Measurements from ENCODE around the gene CSPG5. TPM values are rescaled to one million over a fixed set of nuclear protein-coding genes. Genes with fewer than 3 reads are reported as not detected.
A peak's percentile ranks its signal among the peaks of the same experiment; 100 is the strongest.

Gene CSPG5
- polyA plus RNA-seq, 2 donors: 0.12 to 0.40 TPM

GRCh38 chr3:47590216-47590615 is 11.6 kb upstream of the CSPG5 start:
- H3K27me3 ChIP-seq (ENCODE audit: control insufficient read depth in 1 of 2, insufficient read depth in 2 of 2, low read length in 2 of 2): no peaks in the 10 kb centered on the region
- H3K27ac ChIP-seq (ENCODE audit: low read depth in 2 of 2, low read length in 1 of 2): no peak overlapping the region
- WGBS, 2 donors: 88 to 90% methylated on average over 2 of the region's 2 CpGs
- no peaks in the 10 kb centered on the region for H3K4me1 ChIP-seq (ENCODE audit: control insufficient read depth in 2 of 2, insufficient read depth in 2 of 2, low read length in 1 of 2)
- H3K36me3 ChIP-seq (ENCODE audit: control insufficient read depth in 2 of 2, insufficient read depth in 2 of 2, low read length in 1 of 2): peaks cover 4 to 18% of the 10 kb centered on the region in 2 donors
- H3K9me3 ChIP-seq (ENCODE audit: control insufficient read depth in 2 of 2, insufficient read depth in 1 of 2, low read depth in 1 of 2, low read length in 1 of 2): no peaks in the 10 kb centered on the region
- H3K4me3 ChIP-seq (ENCODE audit: low read depth in 1 of 2, low read length in 2 of 2): no peak overlapping the region

GRCh38 chr3:47588587-47588986 is 9.9 kb upstream of the CSPG5 start:
- H3K4me3 ChIP-seq (ENCODE audit: low read depth in 1 of 2, low read length in 2 of 2): no peak overlapping the region
- H3K27me3 ChIP-seq (ENCODE audit: control insufficient read depth in 1 of 2, insufficient read depth in 2 of 2, low read length in 2 of 2): no peaks in the 10 kb centered on the region
- H3K27ac ChIP-seq (ENCODE audit: low read depth in 2 of 2, low read length in 1 of 2): no peak overlapping the region
- peaks cover 4 to 19% of the 10 kb centered on the region in 2 donors for H3K36me3 ChIP-seq (ENCODE audit: control insufficient read depth in 2 of 2, insufficient read depth in 2 of 2, low read length in 1 of 2)
- H3K9me3 ChIP-seq (ENCODE audit: control insufficient read depth in 2 of 2, insufficient read depth in 1 of 2, low read depth in 1 of 2, low read length in 1 of 2): no peaks in the 10 kb centered on the region
- 90 to 91% methylated on average over 4 of the region's 4 CpGs for WGBS, 2 donors
- H3K4me1 ChIP-seq (ENCODE audit: control insufficient read depth in 2 of 2, insufficient read depth in 2 of 2, low read length in 1 of 2): no peaks in the 10 kb centered on the region

- Histone ChIP-seq H3K36me3 (ENCODE audit: control insufficient read depth in 2 of 2, insufficient read depth in 2 of 2, low read length in 1 of 2) (peaks cover 4 to 19% of the 10 kb centered on the region in 2 donors), H3K4me3 (ENCODE audit: low read depth in 1 of 2, low read length in 2 of 2) (no peak overlapping the region), H3K9me3 (ENCODE audit: control insufficient read depth in 2 of 2, insufficient read depth in 1 of 2, low read depth in 1 of 2, low read length in 1 of 2) (no peaks in the 10 kb centered on the region), H3K4me1 (ENCODE audit: control insufficient read depth in 2 of 2, insufficient read depth in 2 of 2, low read length in 1 of 2) (no peaks in the 10 kb centered on the region), H3K27me3 (ENCODE audit: control insufficient read depth in 1 of 2, insufficient read depth in 2 of 2, low read length in 2 of 2) (no peaks in the 10 kb centered on the region), H3K27ac (ENCODE audit: low read depth in 2 of 2, low read length in 1 of 2) (no peak overlapping the region)
- WGBS, 2 donors: 93 to 94% methylated on average over 7 of the region's 7 CpGs
Observed at GRCh38 chr3:47588053-47588452, 9.4 kb upstream of the CSPG5 start.

- Histone ChIP-seq H3K27me3 (ENCODE audit: control insufficient read depth in 1 of 2, insufficient read depth in 2 of 2, low read length in 2 of 2) (no peaks in the 10 kb centered on the region), H3K4me1 (ENCODE audit: control insufficient read depth in 2 of 2, insufficient read depth in 2 of 2, low read length in 1 of 2) (no peaks in the 10 kb centered on the region), H3K4me3 (ENCODE audit: low read depth in 1 of 2, low read length in 2 of 2) (no peak overlapping the region), H3K27ac (ENCODE audit: low read depth in 2 of 2, low read length in 1 of 2) (no peak overlapping the region), H3K9me3 (ENCODE audit: control insufficient read depth in 2 of 2, insufficient read depth in 1 of 2, low read depth in 1 of 2, low read length in 1 of 2) (no peaks in the 10 kb centered on the region), H3K36me3 (ENCODE audit: control insufficient read depth in 2 of 2, insufficient read depth in 2 of 2, low read length in 1 of 2) (peaks cover 4 to 19% of the 10 kb centered on the region in 2 donors)
- WGBS, 2 donors: 92 to 93% methylated on average over 6 of the region's 6 CpGs
Observed at GRCh38 chr3:47586746-47587145, 8.1 kb upstream of the CSPG5 start.

GRCh38 chr3:47583320-47584075 is 4.8 kb upstream of the CSPG5 start:
- peaks cover 0 to 6% of the 10 kb centered on the region in 2 donors for H3K4me1 ChIP-seq (ENCODE audit: control insufficient read depth in 2 of 2, insufficient read depth in 2 of 2, low read length in 1 of 2)
- no peak overlapping the region for H3K4me3 ChIP-seq (ENCODE audit: low read depth in 1 of 2, low read length in 2 of 2)
- no peaks in the 10 kb centered on the region for H3K27me3 ChIP-seq (ENCODE audit: control insufficient read depth in 1 of 2, insufficient read depth in 2 of 2, low read length in 2 of 2)
- H3K27ac ChIP-seq (ENCODE audit: low read depth in 2 of 2, low read length in 1 of 2): no peak overlapping the region
- H3K9me3 ChIP-seq (ENCODE audit: control insufficient read depth in 2 of 2, insufficient read depth in 1 of 2, low read depth in 1 of 2, low read length in 1 of 2): peaks cover 0 to 2% of the 10 kb centered on the region in 2 donors
- WGBS, 2 donors: 73 to 89% methylated on average over 3 of the region's 3 CpGs
- H3K36me3 ChIP-seq (ENCODE audit: control insufficient read depth in 2 of 2, insufficient read depth in 2 of 2, low read length in 1 of 2): peaks cover 0 to 11% of the 10 kb centered on the region in 2 donors

- H3K27ac ChIP-seq (ENCODE audit: low read depth in 2 of 2, low read length in 1 of 2): no peak overlapping the region
- H3K4me1 ChIP-seq (ENCODE audit: control insufficient read depth in 2 of 2, insufficient read depth in 2 of 2, low read length in 1 of 2): peaks cover 5 to 11% of the 10 kb centered on the region in 2 donors
- peaks cover 0 to 2% of the 10 kb centered on the region in 2 donors for H3K36me3 ChIP-seq (ENCODE audit: control insufficient read depth in 2 of 2, insufficient read depth in 2 of 2, low read length in 1 of 2)
- WGBS, 2 donors: 77 to 82% methylated on average over 4 of the region's 4 CpGs
- H3K9me3 ChIP-seq (ENCODE audit: control insufficient read depth in 2 of 2, insufficient read depth in 1 of 2, low read depth in 1 of 2, low read length in 1 of 2): peaks cover 0 to 2% of the 10 kb centered on the region in 2 donors
- no peaks in the 10 kb centered on the region for H3K27me3 ChIP-seq (ENCODE audit: control insufficient read depth in 1 of 2, insufficient read depth in 2 of 2, low read length in 2 of 2)
- H3K4me3 ChIP-seq (ENCODE audit: low read depth in 1 of 2, low read length in 2 of 2): no peak overlapping the region
Observed at GRCh38 chr3:47581835-47582234, 3.2 kb upstream of the CSPG5 start.

- Histone ChIP-seq H3K27me3 (ENCODE audit: control insufficient read depth in 1 of 2, insufficient read depth in 2 of 2, low read length in 2 of 2) (no peaks in the 10 kb centered on the region), H3K36me3 (ENCODE audit: control insufficient read depth in 2 of 2, insufficient read depth in 2 of 2, low read length in 1 of 2) (peaks cover 0 to 2% of the 10 kb centered on the region in 2 donors), H3K4me3 (ENCODE audit: low read depth in 1 of 2, low read length in 2 of 2) (no peak overlapping the region), H3K9me3 (ENCODE audit: control insufficient read depth in 2 of 2, insufficient read depth in 1 of 2, low read depth in 1 of 2, low read length in 1 of 2) (peaks cover 0 to 2% of the 10 kb centered on the region in 2 donors), H3K27ac (ENCODE audit: low read depth in 2 of 2, low read length in 1 of 2) (no peak overlapping the region), H3K4me1 (ENCODE audit: control insufficient read depth in 2 of 2, insufficient read depth in 2 of 2, low read length in 1 of 2) (peaks cover 5 to 11% of the 10 kb centered on the region in 2 donors)
- WGBS, 2 donors: 53 to 64% methylated on average over 5 of the region's 5 CpGs
Observed at GRCh38 chr3:47581422-47581821, 2.8 kb upstream of the CSPG5 start.

GRCh38 chr3:47580481-47580880 is 1.8 kb upstream of the CSPG5 start:
- Histone ChIP-seq H3K27ac (ENCODE audit: low read depth in 2 of 2, low read length in 1 of 2) (no peak overlapping the region), H3K27me3 (ENCODE audit: control insufficient read depth in 1 of 2, insufficient read depth in 2 of 2, low read length in 2 of 2) (no peaks in the 10 kb centered on the region), H3K36me3 (ENCODE audit: control insufficient read depth in 2 of 2, insufficient read depth in 2 of 2, low read length in 1 of 2) (peaks cover 0 to 2% of the 10 kb centered on the region in 2 donors), H3K9me3 (ENCODE audit: control insufficient read depth in 2 of 2, insufficient read depth in 1 of 2, low read depth in 1 of 2, low read length in 1 of 2) (peaks cover 0 to 2% of the 10 kb centered on the region in 2 donors), H3K4me1 (ENCODE audit: control insufficient read depth in 2 of 2, insufficient read depth in 2 of 2, low read length in 1 of 2) (peaks cover 5 to 11% of the 10 kb centered on the region in 2 donors), H3K4me3 (ENCODE audit: low read depth in 1 of 2, low read length in 2 of 2) (no peak overlapping the region)
- 68 to 75% methylated on average over 4 of the region's 4 CpGs for WGBS, 2 donors

GRCh38 chr3:47579875-47580274 is 1.2 kb upstream of the CSPG5 start:
- 95 to 97% methylated on average over 2 of the region's 2 CpGs for WGBS, 2 donors
- no peaks in the 10 kb centered on the region for H3K27me3 ChIP-seq (ENCODE audit: control insufficient read depth in 1 of 2, insufficient read depth in 2 of 2, low read length in 2 of 2)
- H3K4me3 ChIP-seq (ENCODE audit: low read depth in 1 of 2, low read length in 2 of 2): no peak overlapping the region
- no peak overlapping the region for H3K27ac ChIP-seq (ENCODE audit: low read depth in 2 of 2, low read length in 1 of 2)
- no peaks in the 10 kb centered on the region for H3K36me3 ChIP-seq (ENCODE audit: control insufficient read depth in 2 of 2, insufficient read depth in 2 of 2, low read length in 1 of 2)
- H3K9me3 ChIP-seq (ENCODE audit: control insufficient read depth in 2 of 2, insufficient read depth in 1 of 2, low read depth in 1 of 2, low read length in 1 of 2): peaks cover 0 to 2% of the 10 kb centered on the region in 2 donors
- H3K4me1 ChIP-seq (ENCODE audit: control insufficient read depth in 2 of 2, insufficient read depth in 2 of 2, low read length in 1 of 2): peaks cover 5 to 11% of the 10 kb centered on the region in 2 donors

- peak overlapping the region; percentile 61 to 63 for H3K4me3 ChIP-seq (ENCODE audit: low read depth in 1 of 2, low read length in 2 of 2)
- peaks cover 5 to 11% of the 10 kb centered on the region in 2 donors for H3K4me1 ChIP-seq (ENCODE audit: control insufficient read depth in 2 of 2, insufficient read depth in 2 of 2, low read length in 1 of 2)
- no peak overlapping the region for H3K27ac ChIP-seq (ENCODE audit: low read depth in 2 of 2, low read length in 1 of 2)
- WGBS, 2 donors: 0 to 1% methylated on average over 25 to 57 of the region's 57 CpGs
- H3K9me3 ChIP-seq (ENCODE audit: control insufficient read depth in 2 of 2, insufficient read depth in 1 of 2, low read depth in 1 of 2, low read length in 1 of 2): peaks cover 0 to 2% of the 10 kb centered on the region in 2 donors
- no peaks in the 10 kb centered on the region for H3K27me3 ChIP-seq (ENCODE audit: control insufficient read depth in 1 of 2, insufficient read depth in 2 of 2, low read length in 2 of 2)
- no peaks in the 10 kb centered on the region for H3K36me3 ChIP-seq (ENCODE audit: control insufficient read depth in 2 of 2, insufficient read depth in 2 of 2, low read length in 1 of 2)
Observed at GRCh38 chr3:47578119-47578632, 489 bp downstream of the CSPG5 start.

Data from esophagus (tissue), 2 donors.